Astrocyte (in vitro differentiated cells and primary cell): ENCODE results near the gene SARS1. TPM values are rescaled to one million over a fixed set of nuclear protein-coding genes. Genes with fewer than 3 reads are reported as not detected.

Experiments used
- DNase-seq: peaks from one replicate; pipeline ENCODE4 v3.0.0-alpha.2; 2010; ENCODE audit warnings: low read depth
- FAIRE-seq: peaks from 2 replicates; lab custom pipeline; 2011; peaks lifted over from hg19 to GRCh38; lab: Jason Lieb, UNC
- H2AFZ ChIP-seq: 2 replicates; pipeline ENCODE4 v1.6.0; 2012; ENCODE audit warnings: low read depth, low read length, inconsistent platforms
- H3K27ac ChIP-seq: 2 replicates; pipeline ENCODE4 v1.5.1; 2011; ENCODE audit warnings: low read depth, low read length, inconsistent platforms
- H3K27me3 ChIP-seq: 2 replicates; pipeline ENCODE4 v1.6.0; 2011; ENCODE audit warnings: low read length, inconsistent platforms; ENCODE audit not compliant: insufficient read depth
- H3K36me3 ChIP-seq: 2 replicates; pipeline ENCODE4 v1.5.1; 2011; ENCODE audit warnings: low read length, inconsistent platforms; ENCODE audit not compliant: insufficient read depth
- H3K4me1 ChIP-seq: 2 replicates; pipeline ENCODE4 v1.5.1; 2011; ENCODE audit warnings: low read length, inconsistent platforms; ENCODE audit not compliant: insufficient read depth
- H3K4me2 ChIP-seq: 2 replicates; pipeline ENCODE4 v1.6.0; 2012; ENCODE audit warnings: low read length, inconsistent platforms
- H3K4me3 ChIP-seq: 2 replicates; pipeline ENCODE4 v1.5.1; 2011; ENCODE audit warnings: low read depth, mild to moderate bottlenecking, low read length, inconsistent platforms; ENCODE audit not compliant: insufficient read depth
- H3K79me2 ChIP-seq: 2 replicates; pipeline ENCODE4 v1.6.0; 2012; ENCODE audit warnings: mild to moderate bottlenecking, low read length, inconsistent platforms; ENCODE audit not compliant: insufficient read depth
- H3K9ac ChIP-seq: 2 replicates; pipeline ENCODE4 v1.6.0; 2012; ENCODE audit warnings: mild to moderate bottlenecking, low read length, inconsistent platforms
- H3K9me3 ChIP-seq: 2 replicates; pipeline ENCODE4 v1.5.1; 2012; ENCODE audit warnings: low read depth, mild to moderate bottlenecking, low read length, inconsistent platforms; ENCODE audit not compliant: insufficient read depth
- H4K20me1 ChIP-seq: 2 replicates; pipeline ENCODE4 v1.6.0; 2012; ENCODE audit warnings: low read length, inconsistent platforms; ENCODE audit not compliant: insufficient read depth
- H3K27ac Mint-ChIP-seq: one replicate; pipeline ENCODE4 v1.8.0; 2021; ENCODE audit warnings: mild to moderate bottlenecking, mixed read lengths; ENCODE audit not compliant: unreplicated experiment
- H3K27me3 Mint-ChIP-seq: one replicate; pipeline ENCODE4 v1.8.0; 2021; ENCODE audit warnings: low read depth, mixed read lengths; ENCODE audit not compliant: unreplicated experiment
- H3K36me3 Mint-ChIP-seq: one replicate; pipeline ENCODE4 v1.8.0; 2021; ENCODE audit warnings: low read depth, mixed read lengths; ENCODE audit not compliant: unreplicated experiment
- H3K4me1 Mint-ChIP-seq: one replicate; pipeline ENCODE4 v1.8.0; 2021; ENCODE audit warnings: low read depth, mixed read lengths; ENCODE audit not compliant: unreplicated experiment
- H3K4me3 Mint-ChIP-seq: one replicate; pipeline ENCODE4 v1.8.0; 2021; ENCODE audit warnings: mild to moderate bottlenecking, moderate library complexity, mixed read lengths; ENCODE audit not compliant: unreplicated experiment
- H3K9me3 Mint-ChIP-seq: one replicate; pipeline ENCODE4 v1.8.0; 2021; ENCODE audit warnings: mild to moderate bottlenecking, mixed read lengths; ENCODE audit not compliant: unreplicated experiment
- EZH2 ChIP-seq: IDR thresholded peaks from 2 replicates; pipeline ENCODE4 v1.6.1; 2012; ENCODE audit warnings: mild to moderate bottlenecking, low read length, inconsistent platforms; ENCODE audit not compliant: insufficient read depth
- total RNA-seq: library from RNA; stranded (reverse); gene quantifications from 2 replicates; pipeline ENCODE4 v1.2.1, GENCODE V29; 2021
- TF ChIP-seq, protein P1 (sequence below): IDR thresholded peaks from 2 replicates; pipeline ENCODE4 v1.5.1; 2011; ENCODE audit warnings: low read depth, mild to moderate bottlenecking, inconsistent platforms, low read length, moderate library complexity; ENCODE audit not compliant: insufficient read depth

The SARS1 gene
- total RNA-seq, 1 donor from 2014 or later: 355 TPM

DNA sequence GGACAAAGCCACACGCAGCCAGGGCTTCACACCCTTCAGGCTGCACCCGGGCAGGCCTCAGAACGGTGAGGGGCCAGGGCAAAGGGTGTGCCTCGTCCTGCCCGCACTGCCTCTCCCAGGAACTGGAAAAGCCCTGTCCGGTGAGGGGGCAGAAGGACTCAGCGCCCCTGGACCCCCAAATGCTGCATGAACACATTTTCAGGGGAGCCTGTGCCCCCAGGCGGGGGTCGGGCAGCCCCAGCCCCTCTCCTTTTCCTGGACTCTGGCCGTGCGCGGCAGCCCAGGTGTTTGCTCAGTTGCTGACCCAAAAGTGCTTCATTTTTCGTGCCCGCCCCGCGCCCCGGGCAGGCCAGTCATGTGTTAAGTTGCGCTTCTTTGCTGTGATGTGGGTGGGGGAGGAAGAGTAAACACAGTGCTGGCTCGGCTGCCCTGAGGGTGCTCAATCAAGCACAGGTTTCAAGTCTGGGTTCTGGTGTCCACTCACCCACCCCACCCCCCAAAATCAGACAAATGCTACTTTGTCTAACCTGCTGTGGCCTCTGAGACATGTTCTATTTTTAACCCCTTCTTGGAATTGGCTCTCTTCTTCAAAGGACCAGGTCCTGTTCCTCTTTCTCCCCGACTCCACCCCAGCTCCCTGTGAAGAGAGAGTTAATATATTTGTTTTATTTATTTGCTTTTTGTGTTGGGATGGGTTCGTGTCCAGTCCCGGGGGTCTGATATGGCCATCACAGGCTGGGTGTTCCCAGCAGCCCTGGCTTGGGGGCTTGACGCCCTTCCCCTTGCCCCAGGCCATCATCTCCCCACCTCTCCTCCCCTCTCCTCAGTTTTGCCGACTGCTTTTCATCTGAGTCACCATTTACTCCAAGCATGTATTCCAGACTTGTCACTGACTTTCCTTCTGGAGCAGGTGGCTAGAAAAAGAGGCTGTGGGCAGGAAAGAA, 61.1 kb downstream of the SARS1 start:
- H2AFZ ChIP-seq: no peak overlapping the region
- peaks cover 35% of the 10 kb centered on the region for H3K4me1 ChIP-seq
- Mint-ChIP-seq H3K27ac (peak overlapping the region; percentile 78), H3K4me1 (peaks cover 33% of the 10 kb centered on the region), H3K4me3 (peak overlapping the region; percentile 40), H3K27me3 (peaks cover 1% of the 10 kb centered on the region), H3K36me3 (peaks cover 10% of the 10 kb centered on the region), H3K9me3 (no peaks in the 10 kb centered on the region)
- H3K36me3 ChIP-seq: no peaks in the 10 kb centered on the region
- no peaks in the 10 kb centered on the region for H3K9me3 ChIP-seq
- no peak for TF ChIP-seq EZH2
- TF ChIP-seq, protein P1, sequence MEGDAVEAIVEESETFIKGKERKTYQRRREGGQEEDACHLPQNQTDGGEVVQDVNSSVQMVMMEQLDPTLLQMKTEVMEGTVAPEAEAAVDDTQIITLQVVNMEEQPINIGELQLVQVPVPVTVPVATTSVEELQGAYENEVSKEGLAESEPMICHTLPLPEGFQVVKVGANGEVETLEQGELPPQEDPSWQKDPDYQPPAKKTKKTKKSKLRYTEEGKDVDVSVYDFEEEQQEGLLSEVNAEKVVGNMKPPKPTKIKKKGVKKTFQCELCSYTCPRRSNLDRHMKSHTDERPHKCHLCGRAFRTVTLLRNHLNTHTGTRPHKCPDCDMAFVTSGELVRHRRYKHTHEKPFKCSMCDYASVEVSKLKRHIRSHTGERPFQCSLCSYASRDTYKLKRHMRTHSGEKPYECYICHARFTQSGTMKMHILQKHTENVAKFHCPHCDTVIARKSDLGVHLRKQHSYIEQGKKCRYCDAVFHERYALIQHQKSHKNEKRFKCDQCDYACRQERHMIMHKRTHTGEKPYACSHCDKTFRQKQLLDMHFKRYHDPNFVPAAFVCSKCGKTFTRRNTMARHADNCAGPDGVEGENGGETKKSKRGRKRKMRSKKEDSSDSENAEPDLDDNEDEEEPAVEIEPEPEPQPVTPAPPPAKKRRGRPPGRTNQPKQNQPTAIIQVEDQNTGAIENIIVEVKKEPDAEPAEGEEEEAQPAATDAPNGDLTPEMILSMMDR: no peak
- FAIRE-seq (no peak), DNase-seq (peak; percentile 71)
- peak overlapping the region; percentile 79 for H3K4me2 ChIP-seq
- no peaks in the 10 kb centered on the region for H4K20me1 ChIP-seq
- H3K4me3 ChIP-seq: no peak overlapping the region
- H3K27me3 ChIP-seq: no peaks in the 10 kb centered on the region
- H3K27ac ChIP-seq: peak overlapping the region; percentile 69
- peak overlapping the region; percentile 51 for H3K9ac ChIP-seq
- H3K79me2 ChIP-seq: no peaks in the 10 kb centered on the region

DNA sequence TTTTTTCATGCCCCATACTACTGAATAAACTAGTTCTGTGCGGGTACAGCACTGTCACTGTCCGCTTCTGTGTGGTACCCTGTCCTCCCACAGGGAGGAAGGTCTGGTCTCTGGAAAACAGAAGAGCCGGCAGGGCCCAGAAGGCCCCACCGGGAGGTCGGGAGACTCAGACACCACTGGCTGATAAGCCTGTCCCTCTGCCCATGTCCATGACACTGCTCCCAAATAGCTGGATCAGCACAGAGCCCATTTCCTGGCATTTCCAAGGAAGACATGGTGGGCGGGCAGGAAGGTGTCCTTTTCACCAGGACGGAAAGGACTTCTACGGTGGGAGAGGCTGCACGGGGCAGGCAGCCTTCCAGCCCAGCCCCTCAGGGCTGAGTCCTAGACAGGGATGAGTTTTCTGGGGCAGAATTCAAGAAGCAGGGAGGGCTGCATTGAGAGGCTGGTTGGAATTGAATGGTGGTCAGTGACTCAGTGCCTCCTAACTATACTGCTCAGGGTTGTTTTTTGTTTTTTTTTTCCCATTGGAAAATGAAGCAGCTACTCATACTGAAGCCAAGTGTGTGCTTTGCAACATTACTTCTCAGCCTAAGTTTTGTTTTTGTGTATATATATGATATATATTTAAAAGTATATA, 62.1 kb downstream of the SARS1 start:
- H3K4me1 Mint-ChIP-seq: peaks cover 33% of the 10 kb centered on the region
- H3K36me3 Mint-ChIP-seq: peaks cover 4% of the 10 kb centered on the region
- Histone ChIP-seq H4K20me1 (no peaks in the 10 kb centered on the region), H3K9me3 (no peaks in the 10 kb centered on the region), H3K4me3 (no peak overlapping the region), H3K4me2 (peak overlapping the region; percentile 79), H3K79me2 (peaks cover 7% of the 10 kb centered on the region), H3K27me3 (no peaks in the 10 kb centered on the region), H3K4me1 (peaks cover 35% of the 10 kb centered on the region), H3K27ac (peak overlapping the region; percentile 69), H3K9ac (peak overlapping the region; percentile 51), H3K36me3 (no peaks in the 10 kb centered on the region), H2AFZ (no peak overlapping the region)
- peak overlapping the region; percentile 40 for H3K4me3 Mint-ChIP-seq
- H3K9me3 Mint-ChIP-seq: no peaks in the 10 kb centered on the region
- H3K27me3 Mint-ChIP-seq: no peaks in the 10 kb centered on the region
- FAIRE-seq (no peak), DNase-seq (peak; percentile 80)
- TF ChIP-seq EZH2: no peak
- TF ChIP-seq, protein P1: no peak
- H3K27ac Mint-ChIP-seq: peak overlapping the region; percentile 78
